PC-3 (cell line): ENCODE data around the gene CIDEC. TPM values are rescaled to one million over a fixed set of nuclear protein-coding genes. Genes with fewer than 3 reads are reported as not detected.

Experiments
- ATAC-seq: fragments of 200-7000 bp; cut with Tn5 transposase; 2 replicates; pipeline ENCODE4 v1.9.1; 2020; ENCODE audit warnings: mild to moderate bottlenecking, moderate library complexity
- BruUV-seq: library from RNA; stranded (reverse); fragments of 400-500 nt; replicated peaks from 2 replicates; lab custom pipeline; 2021; lab: Mats Ljungman, UMichigan
- CTCF ChIA-PET: fragments of 300-600 bp; sonication (Branson Sonifier 250); formaldehyde crosslinking; loops from one replicate; lab custom pipeline; 2022; ENCODE audit warnings: antibody characterized with exemption; lab: Charles Lee
- POLR2A ChIA-PET: fragments of 300-600 bp; sonication (Branson Sonifier 250); formaldehyde crosslinking; loops from one replicate; lab custom pipeline; 2022; ENCODE audit warnings: antibody characterized with exemption; ENCODE audit not compliant: unreplicated experiment; lab: Charles Lee
- DNase-seq: peaks from one replicate; pipeline ENCODE4 v3.0.0-alpha.2; 2015
- H2AFZ ChIP-seq: fragments of 300-600 bp; sonication (generic); 2 replicates; pipeline ENCODE4 v1.6.0; 2016; ENCODE audit warnings: antibody characterized with exemption, low read length
- H3F3A ChIP-seq: fragments of 300-600 bp; sonication (generic); one replicate; pipeline ENCODE4 v1.6.0; 2017; ENCODE audit warnings: antibody characterized with exemption, low read length, control low read depth, mild to moderate bottlenecking; ENCODE audit not compliant: unreplicated experiment
- H3K27ac ChIP-seq: fragments of 300-600 bp; sonication (generic); 2 replicates; pipeline ENCODE4 v1.5.1; 2016; ENCODE audit warnings: mild to moderate bottlenecking, low read length
- H3K27me3 ChIP-seq: fragments of 300-600 bp; sonication (generic); 2 replicates; pipeline ENCODE4 v1.6.1; 2016; ENCODE audit warnings: low read length, mixed read lengths
- H3K36me3 ChIP-seq: fragments of 300-600 bp; sonication (generic); 2 replicates; pipeline ENCODE4 v1.6.1; 2016; ENCODE audit warnings: low read depth, mixed run types, low read length, mixed read lengths
- H3K4me1 ChIP-seq: fragments of 300-600 bp; sonication (generic); 2 replicates; pipeline ENCODE4 v1.5.1; 2016; ENCODE audit warnings: low read length; ENCODE audit not compliant: insufficient read depth
- H3K4me2 ChIP-seq: fragments of 300-600 bp; sonication (generic); 2 replicates; pipeline ENCODE4 v1.6.0; 2016; ENCODE audit warnings: low read length
- H3K4me3 ChIP-seq: fragments of 300-600 bp; sonication (generic); 2 replicates; pipeline ENCODE4 v1.5.1; 2016; ENCODE audit warnings: mild to moderate bottlenecking, low read length, mixed read lengths
- H3K79me2 ChIP-seq: fragments of 300-600 bp; sonication (generic); 2 replicates; pipeline ENCODE4 v1.6.1; 2017; ENCODE audit warnings: low read length, mixed read lengths
- H3K9ac ChIP-seq: fragments of 300-600 bp; sonication (generic); 2 replicates; pipeline ENCODE4 v1.6.0; 2016; ENCODE audit warnings: mild to moderate bottlenecking, low read length
- H3K9me2 ChIP-seq: fragments of 300-600 bp; sonication (generic); replicated peaks from 2 replicates; pipeline ENCODE4 v1.6.1; 2016; ENCODE audit warnings: mixed run types, low read length, mixed read lengths
- H3K9me3 ChIP-seq: fragments of 300-600 bp; sonication (generic); 2 replicates; pipeline ENCODE4 v1.6.1; 2016; ENCODE audit warnings: low read length, mixed read lengths
- H4K20me1 ChIP-seq: fragments of 300-600 bp; sonication (generic); 2 replicates; pipeline ENCODE4 v1.6.1; 2016; ENCODE audit warnings: low read length, mixed read lengths
- EZH2 ChIP-seq: fragments of 300-600 bp; sonication (generic); IDR thresholded peaks from one replicate; pipeline ENCODE4 v1.6.1; 2017; ENCODE audit warnings: antibody characterized with exemption, mild to moderate bottlenecking, low read length; ENCODE audit not compliant: unreplicated experiment
- EZH2phosphoT487 ChIP-seq: fragments of 300-600 bp; sonication (generic); IDR thresholded peaks from 2 replicates; pipeline ENCODE4 v1.6.1; 2018; ENCODE audit warnings: mild to moderate bottlenecking, antibody characterized with exemption, low read length, borderline replicate concordance
- intact Hi-C: fragments of 100-400 bp; cut with micrococcal nuclease; formaldehyde crosslinking; loops from 2 replicates; pipeline ENCODE4 v1.9.0; 2023
- total RNA-seq: library from RNA; depleted of rRNA; stranded (reverse); fragments of >200 nt; gene quantifications from 2 replicates; pipeline ENCODE4 v1.2.3, GENCODE V29; 2014
- TF ChIP-seq, protein P1 (sequence below): fragments of 300-600 bp; sonication (generic); conservative IDR thresholded peaks from 2 replicates; pipeline ENCODE4 v1.5.1; 2017; ENCODE audit warnings: antibody characterized with exemption, low read depth, mild to moderate bottlenecking, low read length

Gene CIDEC
- total RNA-seq, 1 experiment from 2014 or later = not detected

DNA sequence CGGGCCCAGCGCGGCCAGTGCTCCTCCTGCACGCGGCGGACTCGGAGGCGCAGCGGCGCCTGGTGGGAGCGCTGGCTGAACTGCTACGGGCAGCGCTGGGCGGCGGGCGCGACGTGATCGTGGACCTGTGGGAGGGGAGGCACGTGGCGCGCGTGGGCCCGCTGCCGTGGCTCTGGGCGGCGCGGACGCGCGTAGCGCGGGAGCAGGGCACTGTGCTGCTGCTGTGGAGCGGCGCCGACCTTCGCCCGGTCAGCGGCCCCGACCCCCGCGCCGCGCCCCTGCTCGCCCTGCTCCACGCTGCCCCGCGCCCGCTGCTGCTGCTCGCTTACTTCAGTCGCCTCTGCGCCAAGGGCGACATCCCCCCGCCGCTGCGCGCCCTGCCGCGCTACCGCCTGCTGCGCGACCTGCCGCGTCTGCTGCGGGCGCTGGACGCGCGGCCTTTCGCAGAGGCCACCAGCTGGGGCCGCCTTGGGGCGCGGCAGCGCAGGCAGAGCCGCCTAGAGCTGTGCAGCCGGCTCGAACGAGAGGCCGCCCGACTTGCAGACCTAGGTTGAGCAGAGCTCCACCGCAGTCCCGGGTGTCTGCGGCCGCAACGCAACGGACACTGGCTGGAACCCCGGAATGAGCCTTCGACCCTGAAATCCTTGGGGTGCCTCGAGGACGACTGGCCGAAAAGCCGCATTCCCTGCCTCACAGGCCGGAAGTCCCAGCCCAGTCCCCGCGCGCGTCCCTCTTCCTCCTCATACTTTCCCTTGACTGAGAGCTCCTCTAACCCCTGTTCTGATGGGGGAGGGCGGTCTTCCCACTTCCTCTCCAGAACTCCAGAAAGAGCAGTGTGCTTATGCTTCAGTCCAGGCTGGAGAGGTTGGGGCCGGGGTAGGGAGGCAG is 35.4 kb upstream of the CIDEC start:
- CTCF ChIA-PET = interaction anchor here (0.6 to 1.0 kb wide), 3 partner anchors 21 to 66 kb away, joined by 4 to 12 read pairs (median 5); no protein-coding TSS in a partner anchor
- POLR2A ChIA-PET = interaction anchor here (0.6 to 1.4 kb wide), 2 partner anchors 18 to 236 kb away, joined by 7 to 25 read pairs; partner anchors contain the start of gene CRELD1
- DNase-seq (peak; percentile 78), ATAC-seq (peak; percentile 21)
- BruUV-seq = no TSS peak
- no peaks in the 10 kb centered on the region for H4K20me1 ChIP-seq
- 0 out of 2 replicates have a peak, but pooled peaks cover 2% of the 10 kb centered on the region for H3K36me3 ChIP-seq
- intact Hi-C loops = loop anchor here (1.0 to 5.0 kb wide), 8 partner anchors 17 to 66 kb away; partner anchors contain the start of genes CIDEC and CRELD1
- H3K9me3 ChIP-seq = no peaks in the 10 kb centered on the region
- peaks cover 67% of the 10 kb centered on the region for H3K4me1 ChIP-seq
- peak overlapping the region; percentile 74 for H3K4me3 ChIP-seq
- no peaks in the 10 kb centered on the region for H3F3A ChIP-seq
- H3K4me2 ChIP-seq = peak overlapping the region; percentile 90
- peaks cover 26% of the 10 kb centered on the region for H3K79me2 ChIP-seq
- H3K27ac ChIP-seq = peak overlapping the region; percentile 99
- TF ChIP-seq, protein P1, sequence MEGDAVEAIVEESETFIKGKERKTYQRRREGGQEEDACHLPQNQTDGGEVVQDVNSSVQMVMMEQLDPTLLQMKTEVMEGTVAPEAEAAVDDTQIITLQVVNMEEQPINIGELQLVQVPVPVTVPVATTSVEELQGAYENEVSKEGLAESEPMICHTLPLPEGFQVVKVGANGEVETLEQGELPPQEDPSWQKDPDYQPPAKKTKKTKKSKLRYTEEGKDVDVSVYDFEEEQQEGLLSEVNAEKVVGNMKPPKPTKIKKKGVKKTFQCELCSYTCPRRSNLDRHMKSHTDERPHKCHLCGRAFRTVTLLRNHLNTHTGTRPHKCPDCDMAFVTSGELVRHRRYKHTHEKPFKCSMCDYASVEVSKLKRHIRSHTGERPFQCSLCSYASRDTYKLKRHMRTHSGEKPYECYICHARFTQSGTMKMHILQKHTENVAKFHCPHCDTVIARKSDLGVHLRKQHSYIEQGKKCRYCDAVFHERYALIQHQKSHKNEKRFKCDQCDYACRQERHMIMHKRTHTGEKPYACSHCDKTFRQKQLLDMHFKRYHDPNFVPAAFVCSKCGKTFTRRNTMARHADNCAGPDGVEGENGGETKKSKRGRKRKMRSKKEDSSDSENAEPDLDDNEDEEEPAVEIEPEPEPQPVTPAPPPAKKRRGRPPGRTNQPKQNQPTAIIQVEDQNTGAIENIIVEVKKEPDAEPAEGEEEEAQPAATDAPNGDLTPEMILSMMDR = peak; percentile 5; the same call in 1 of the 2 replicates
- TF ChIP-seq EZH2phosphoT487 = no peak
- TF ChIP-seq EZH2 = no peak
- peak overlapping the region; percentile 94 for H3K9ac ChIP-seq
- no peaks in the 10 kb centered on the region for H3K27me3 ChIP-seq
- no peaks in the 10 kb centered on the region for H3K9me2 ChIP-seq
- peak overlapping the region; percentile 45 for H2AFZ ChIP-seq

- no peaks in the 10 kb centered on the region for H3F3A ChIP-seq
- H4K20me1 ChIP-seq = no peaks in the 10 kb centered on the region
- peaks cover 67% of the 10 kb centered on the region for H3K4me1 ChIP-seq
- H3K36me3 ChIP-seq = 0 out of 2 replicates have a peak, but pooled peaks cover 1% of the 10 kb centered on the region
- no peaks in the 10 kb centered on the region for H3K9me3 ChIP-seq
- H3K27ac ChIP-seq = peak overlapping the region; percentile 99
- peak overlapping the region; percentile 45; the same call in 1 of the 2 replicates for H2AFZ ChIP-seq
- DNase-seq (no peak), ATAC-seq (peak; percentile 10)
- intact Hi-C loops = loop anchor here (5.0 kb wide), 2 partner anchors 32 to 52 kb away; partner anchors contain the start of gene CIDEC
- BruUV-seq = TSS peak; percentile 19
- ChIA-PET CTCF (interaction anchor here (0.6 to 1.0 kb wide), 3 partner anchors 21 to 70 kb away, joined by 3 to 12 read pairs (median 5); no protein-coding TSS in a partner anchor), POLR2A (no interaction called here)
- peak overlapping the region; percentile 90 for H3K4me2 ChIP-seq
- peak overlapping the region; percentile 94 for H3K9ac ChIP-seq
- peak overlapping the region; percentile 74 for H3K4me3 ChIP-seq
- no peaks in the 10 kb centered on the region for H3K27me3 ChIP-seq
- no peak for TF ChIP-seq EZH2phosphoT487
- TF ChIP-seq, protein P1 = no peak
- TF ChIP-seq EZH2 = no peak
- H3K9me2 ChIP-seq = no peaks in the 10 kb centered on the region
- peaks cover 26% of the 10 kb centered on the region for H3K79me2 ChIP-seq
These were observed 34.7 kb upstream of the CIDEC start for GRCh38 chr3:9914559-9915253.
